HEK293 (cell line): ENCODE results near the gene GLRA2.

Experiments
- CTCF ChIA-PET: fragments of 350-600 bp; formaldehyde crosslinking; extraction: SDS; loops from one replicate; lab custom pipeline; 2021; ENCODE audit warnings: antibody characterized with exemption; lab: Yijun Ruan, JAX
- POLR2A ChIA-PET: fragments of 300-600 bp; formaldehyde crosslinking; extraction: SDS; loops from one replicate; lab custom pipeline; 2020; ENCODE audit warnings: antibody characterized with exemption, inconsistent platforms; lab: Yijun Ruan, JAX
- H3K27ac ChIP-seq: fragments of 200-500 bp; sonication (Bioruptor generic); 2 replicates; pipeline ENCODE4 v1.5.1; 2014; ENCODE audit warnings: low read depth, low read length, control low read depth, inconsistent platforms; ENCODE audit errors: extremely low read depth
- H3K36me3 ChIP-seq, 2 experiments: fragments of 200-500 bp in 1 of 2; sonication (Bioruptor generic) in 1 of 2; 1 replicate in 1 of 2; 2 replicates in 1 of 2; pipeline ENCODE4 v1.5.1; 2014 to 2017; ENCODE audit warnings: inconsistent platforms in 2 of 2, low read length in 2 of 2; ENCODE audit not compliant: control insufficient read depth in 2 of 2, insufficient read depth in 1 of 2
- H3K4me1 ChIP-seq: fragments of 200-500 bp; sonication (Bioruptor generic); 2 replicates; pipeline ENCODE4 v1.5.1; 2014; ENCODE audit warnings: mild to moderate bottlenecking, low read length, inconsistent platforms; ENCODE audit not compliant: control insufficient read depth, insufficient read depth
- H3K4me3 ChIP-seq: 2 replicates; pipeline ENCODE4 v1.5.1; 2011; ENCODE audit warnings: low read depth, mild to moderate bottlenecking, control low read depth, low read length, moderate library complexity
- H3K9me3 ChIP-seq: fragments of 200-500 bp; sonication (Bioruptor generic); 2 replicates; pipeline ENCODE4 v1.5.1; 2014; ENCODE audit warnings: low read depth, low read length, inconsistent platforms; ENCODE audit not compliant: control insufficient read depth, insufficient read depth
- BCL11A ChIP-seq: fragments of 450-650 bp; formaldehyde crosslinking; IDR thresholded peaks from 2 replicates; pipeline ENCODE4 v1.5.1; 2016; ENCODE audit warnings: low read depth, missing biosample characterization, missing genetic modification characterization
- HOXC10 ChIP-seq: sonication (generic); formaldehyde crosslinking; IDR thresholded peaks from 2 replicates; pipeline ENCODE4 v1.8.1; 2023; ENCODE audit warnings: mild to moderate bottlenecking, missing genetic modification reagents
- KLF10 ChIP-seq: fragments of 450-650 bp; IDR thresholded peaks from 2 replicates; pipeline ENCODE4 v1.5.1; 2018; ENCODE audit warnings: missing biosample characterization, mild to moderate bottlenecking, missing genetic modification characterization
- KLF16 ChIP-seq: fragments of 450-650 bp; formaldehyde crosslinking; IDR thresholded peaks from 2 replicates; pipeline ENCODE4 v1.5.1; 2017; ENCODE audit warnings: missing biosample characterization, missing genetic modification characterization
- MYNN ChIP-seq: fragments of 450-650 bp; formaldehyde crosslinking; IDR thresholded peaks from 2 replicates; pipeline ENCODE4 v1.5.1; 2016; ENCODE audit warnings: missing biosample characterization, missing genetic modification characterization, borderline replicate concordance
- REPIN1 ChIP-seq: fragments of 450-650 bp; formaldehyde crosslinking; IDR thresholded peaks from 2 replicates; pipeline ENCODE4 v1.5.1; 2017; ENCODE audit warnings: missing biosample characterization, missing genetic modification characterization, low read depth
- SETDB1 ChIP-seq: IDR thresholded peaks from one replicate; pipeline ENCODE4 v1.6.1; 2017; ENCODE audit warnings: mild to moderate bottlenecking, low read length, moderate library complexity, mixed read lengths; ENCODE audit not compliant: insufficient read length
- SP2 ChIP-seq: fragments of 450-650 bp; formaldehyde crosslinking; IDR thresholded peaks from 2 replicates; pipeline ENCODE4 v1.5.1; 2016; ENCODE audit warnings: missing biosample characterization, missing genetic modification characterization
- ZBTB1 ChIP-seq: fragments of 450-650 bp; formaldehyde crosslinking; IDR thresholded peaks from 2 replicates; pipeline ENCODE4 v1.5.1; 2016; ENCODE audit warnings: missing biosample characterization, missing genetic modification characterization
- ZBTB48 ChIP-seq: fragments of 450-650 bp; formaldehyde crosslinking; IDR thresholded peaks from 2 replicates; pipeline ENCODE4 v1.5.1; 2016; ENCODE audit warnings: missing biosample characterization, missing genetic modification characterization
- ZFHX2 ChIP-seq: fragments of 450-650 bp; formaldehyde crosslinking; conservative IDR thresholded peaks from 2 replicates; pipeline ENCODE4 v1.5.1; 2016; ENCODE audit warnings: missing biosample characterization, missing genetic modification characterization
- ZFP3 ChIP-seq: fragments of 450-650 bp; formaldehyde crosslinking; IDR thresholded peaks from 2 replicates; pipeline ENCODE4 v1.5.1; 2016; ENCODE audit warnings: low read depth, missing biosample characterization, missing genetic modification characterization
- ZNF114 ChIP-seq: fragments of 450-650 bp; formaldehyde crosslinking; IDR thresholded peaks from 2 replicates; pipeline ENCODE4 v1.5.0; 2017; ENCODE audit warnings: missing biosample characterization, missing genetic modification characterization
- ZNF121 ChIP-seq: fragments of 450-650 bp; formaldehyde crosslinking; IDR thresholded peaks from 2 replicates; pipeline ENCODE4 v1.5.1; 2016; ENCODE audit warnings: missing biosample characterization, missing genetic modification characterization
- ZNF138 ChIP-seq: fragments of 450-650 bp; formaldehyde crosslinking; IDR thresholded peaks from 2 replicates; pipeline ENCODE4 v1.5.1; 2016; ENCODE audit warnings: missing biosample characterization, missing genetic modification characterization, borderline replicate concordance
- ZNF140 ChIP-seq: fragments of 450-650 bp; formaldehyde crosslinking; IDR thresholded peaks from 2 replicates; pipeline ENCODE4 v1.5.1; 2016; ENCODE audit warnings: missing biosample characterization, missing genetic modification characterization
- ZNF202 ChIP-seq: fragments of 450-650 bp; formaldehyde crosslinking; IDR thresholded peaks from 2 replicates; pipeline ENCODE4 v1.5.1; 2016; ENCODE audit warnings: missing biosample characterization, missing genetic modification characterization, borderline replicate concordance
- ZNF23 ChIP-seq: fragments of 450-650 bp; formaldehyde crosslinking; IDR thresholded peaks from 2 replicates; pipeline ENCODE4 v1.5.1; 2016; ENCODE audit warnings: missing biosample characterization, missing genetic modification characterization, borderline replicate concordance
- ZNF292 ChIP-seq: fragments of 450-650 bp; formaldehyde crosslinking; IDR thresholded peaks from 2 replicates; pipeline ENCODE4 v1.5.1; 2016; ENCODE audit warnings: low read depth, missing biosample characterization, missing genetic modification characterization, borderline replicate concordance
- ZNF391 ChIP-seq: fragments of 450-650 bp; formaldehyde crosslinking; IDR thresholded peaks from 2 replicates; pipeline ENCODE4 v1.5.1; 2016; ENCODE audit warnings: low read depth, missing biosample characterization, missing genetic modification characterization, borderline replicate concordance
- ZNF544 ChIP-seq: fragments of 450-650 bp; formaldehyde crosslinking; IDR thresholded peaks from 2 replicates; pipeline ENCODE4 v1.5.0; 2017; ENCODE audit warnings: missing biosample characterization, missing genetic modification characterization
- ZNF600 ChIP-seq: fragments of 450-650 bp; formaldehyde crosslinking; IDR thresholded peaks from 2 replicates; pipeline ENCODE4 v1.5.1; 2016; ENCODE audit warnings: missing biosample characterization, missing genetic modification characterization
- ZNF610 ChIP-seq: fragments of 450-650 bp; formaldehyde crosslinking; IDR thresholded peaks from 2 replicates; pipeline ENCODE4 v1.5.1; 2016; ENCODE audit warnings: missing biosample characterization, missing genetic modification characterization, borderline replicate concordance
- ZNF645 ChIP-seq: fragments of 450-650 bp; formaldehyde crosslinking; IDR thresholded peaks from 2 replicates; pipeline ENCODE4; 2016; ENCODE audit warnings: missing biosample characterization, missing genetic modification characterization
- ZNF701 ChIP-seq: fragments of 450-650 bp; formaldehyde crosslinking; IDR thresholded peaks from 2 replicates; pipeline ENCODE4 v1.5.1; 2016; ENCODE audit warnings: missing biosample characterization, missing genetic modification characterization
- ZNF768 ChIP-seq: fragments of 450-650 bp; formaldehyde crosslinking; IDR thresholded peaks from 2 replicates; pipeline ENCODE4 v1.5.1; 2018; ENCODE audit warnings: missing biosample characterization, mild to moderate bottlenecking, missing genetic modification characterization
- ZNF777 ChIP-seq: fragments of 450-650 bp; formaldehyde crosslinking; IDR thresholded peaks from 2 replicates; pipeline ENCODE4 v1.5.1; 2017; ENCODE audit warnings: missing biosample characterization, missing genetic modification characterization, borderline replicate concordance
- ZSCAN30 ChIP-seq: fragments of 450-650 bp; IDR thresholded peaks from 2 replicates; pipeline ENCODE4 v1.5.1; 2018; ENCODE audit warnings: missing biosample characterization, mild to moderate bottlenecking, missing genetic modification characterization, moderate library complexity
- TF ChIP-seq, protein P1 (sequence below): sonication (generic); formaldehyde crosslinking; IDR thresholded peaks from 2 replicates; pipeline ENCODE4 v1.8.1; 2022; ENCODE audit warnings: mild to moderate bottlenecking, moderate library complexity, missing genetic modification reagents
- TF ChIP-seq, protein P2 (sequence below): fragments of 450-650 bp; formaldehyde crosslinking; IDR thresholded peaks from 2 replicates; pipeline ENCODE4 v1.5.1; 2017; ENCODE audit warnings: missing biosample characterization, missing genetic modification characterization
- TF ChIP-seq, protein P3 (sequence below): fragments of 450-650 bp; formaldehyde crosslinking; IDR thresholded peaks from 2 replicates; pipeline ENCODE4 v1.5.1; 2016; ENCODE audit warnings: missing biosample characterization, missing genetic modification characterization
- TF ChIP-seq, protein P4 (sequence below): fragments of 450-650 bp; formaldehyde crosslinking; IDR thresholded peaks from 2 replicates; pipeline ENCODE4 v1.5.1; 2016; ENCODE audit warnings: missing biosample characterization, missing genetic modification characterization

Gene GLRA2

GRCh38 chrX:14533867-14534266, 4.5 kb downstream of the GLRA2 start:
- H3K4me3 ChIP-seq, result no peak overlapping the region
- no peaks in the 10 kb centered on the region; a peak in 1 of 3 replicates for H3K36me3 ChIP-seq
- no peak overlapping the region for H3K27ac ChIP-seq
- H3K9me3 ChIP-seq, result no peaks in the 10 kb centered on the region; the same call in 1 of the 2 replicates
- ChIA-PET CTCF (interaction anchor here (0.6 kb wide), 2 partner anchors 493 to 1033 kb away, joined by 3 read pairs; no protein-coding TSS in a partner anchor), POLR2A (no interaction called here)
- no peaks in the 10 kb centered on the region for H3K4me1 ChIP-seq
- TF ChIP-seq ZNF140 (tag by site-specific recombination) (no peak), ZNF701 (tag by site-specific recombination) (no peak), KLF16 (tag by site-specific recombination) (no peak), ZNF121 (tag by site-specific recombination) (no peak), ZNF600 (tag by site-specific recombination) (no peak), ZNF768 (tag by site-specific recombination) (no peak), ZNF202 (tag by site-specific recombination) (no peak), ZFHX2 (tag by site-specific recombination) (no peak), ZBTB1 (no peak), MYNN (no peak), REPIN1 (tag by site-specific recombination) (no peak), SP2 (tag by site-specific recombination) (no peak), ZNF114 (no peak), ZNF544 (tag by site-specific recombination) (no peak), ZNF23 (tag by site-specific recombination) (no peak), BCL11A (tag by site-specific recombination) (no peak), HOXC10 (CRISPR knock-in tag) (no peak)
- TF ChIP-seq, protein P1, sequence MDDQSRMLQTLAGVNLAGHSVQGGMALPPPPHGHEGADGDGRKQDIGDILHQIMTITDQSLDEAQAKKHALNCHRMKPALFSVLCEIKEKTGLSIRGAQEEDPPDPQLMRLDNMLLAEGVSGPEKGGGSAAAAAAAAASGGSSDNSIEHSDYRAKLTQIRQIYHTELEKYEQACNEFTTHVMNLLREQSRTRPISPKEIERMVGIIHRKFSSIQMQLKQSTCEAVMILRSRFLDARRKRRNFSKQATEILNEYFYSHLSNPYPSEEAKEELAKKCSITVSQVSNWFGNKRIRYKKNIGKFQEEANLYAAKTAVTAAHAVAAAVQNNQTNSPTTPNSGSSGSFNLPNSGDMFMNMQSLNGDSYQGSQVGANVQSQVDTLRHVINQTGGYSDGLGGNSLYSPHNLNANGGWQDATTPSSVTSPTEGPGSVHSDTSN, result no peak
- TF ChIP-seq, protein P2, sequence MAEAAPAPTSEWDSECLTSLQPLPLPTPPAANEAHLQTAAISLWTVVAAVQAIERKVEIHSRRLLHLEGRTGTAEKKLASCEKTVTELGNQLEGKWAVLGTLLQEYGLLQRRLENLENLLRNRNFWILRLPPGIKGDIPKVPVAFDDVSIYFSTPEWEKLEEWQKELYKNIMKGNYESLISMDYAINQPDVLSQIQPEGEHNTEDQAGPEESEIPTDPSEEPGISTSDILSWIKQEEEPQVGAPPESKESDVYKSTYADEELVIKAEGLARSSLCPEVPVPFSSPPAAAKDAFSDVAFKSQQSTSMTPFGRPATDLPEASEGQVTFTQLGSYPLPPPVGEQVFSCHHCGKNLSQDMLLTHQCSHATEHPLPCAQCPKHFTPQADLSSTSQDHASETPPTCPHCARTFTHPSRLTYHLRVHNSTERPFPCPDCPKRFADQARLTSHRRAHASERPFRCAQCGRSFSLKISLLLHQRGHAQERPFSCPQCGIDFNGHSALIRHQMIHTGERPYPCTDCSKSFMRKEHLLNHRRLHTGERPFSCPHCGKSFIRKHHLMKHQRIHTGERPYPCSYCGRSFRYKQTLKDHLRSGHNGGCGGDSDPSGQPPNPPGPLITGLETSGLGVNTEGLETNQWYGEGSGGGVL (tag by site-specific recombination), result no peak
- TF ChIP-seq, protein P3, sequence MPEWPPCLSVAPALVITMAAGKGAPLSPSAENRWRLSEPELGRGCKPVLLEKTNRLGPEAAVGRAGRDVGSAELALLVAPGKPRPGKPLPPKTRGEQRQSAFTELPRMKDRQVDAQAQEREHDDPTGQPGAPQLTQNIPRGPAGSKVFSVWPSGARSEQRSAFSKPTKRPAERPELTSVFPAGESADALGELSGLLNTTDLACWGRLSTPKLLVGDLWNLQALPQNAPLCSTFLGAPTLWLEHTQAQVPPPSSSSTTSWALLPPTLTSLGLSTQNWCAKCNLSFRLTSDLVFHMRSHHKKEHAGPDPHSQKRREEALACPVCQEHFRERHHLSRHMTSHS (tag by site-specific recombination), result no peak

DNA sequence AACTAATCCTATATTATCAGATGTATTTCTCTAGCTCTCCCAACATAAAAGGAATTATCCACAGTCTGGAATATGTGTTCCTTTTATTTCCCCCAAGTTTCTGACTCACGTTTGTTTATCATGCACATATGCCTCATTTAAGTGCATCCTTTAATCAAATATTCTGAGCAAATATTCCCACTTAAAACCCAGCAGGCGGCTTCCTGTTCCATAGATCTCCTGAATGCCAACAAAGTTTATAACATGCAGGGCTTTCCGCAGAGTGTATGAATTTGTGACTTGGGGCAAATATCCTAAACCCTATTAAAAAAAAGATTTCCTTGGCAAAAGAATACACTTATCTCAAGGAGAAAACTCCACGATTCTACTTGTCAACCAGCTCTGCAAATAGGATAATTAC, 16.9 kb downstream of the GLRA2 start:
- H3K4me1 ChIP-seq, result no peaks in the 10 kb centered on the region
- no peaks in the 10 kb centered on the region for H3K36me3 ChIP-seq
- no peak overlapping the region for H3K27ac ChIP-seq
- no peak overlapping the region for H3K4me3 ChIP-seq
- CTCF ChIA-PET, result no interaction called here
- no peaks in the 10 kb centered on the region for H3K9me3 ChIP-seq
- POLR2A ChIA-PET, result no interaction called here
- TF ChIP-seq KLF10 (tag by site-specific recombination), result no peak
- no peak for TF ChIP-seq ZNF391 (tag by site-specific recombination)
- TF ChIP-seq ZSCAN30, result no peak
- no peak for TF ChIP-seq ZNF138
- TF ChIP-seq ZBTB48, result no peak
- TF ChIP-seq, protein P4, sequence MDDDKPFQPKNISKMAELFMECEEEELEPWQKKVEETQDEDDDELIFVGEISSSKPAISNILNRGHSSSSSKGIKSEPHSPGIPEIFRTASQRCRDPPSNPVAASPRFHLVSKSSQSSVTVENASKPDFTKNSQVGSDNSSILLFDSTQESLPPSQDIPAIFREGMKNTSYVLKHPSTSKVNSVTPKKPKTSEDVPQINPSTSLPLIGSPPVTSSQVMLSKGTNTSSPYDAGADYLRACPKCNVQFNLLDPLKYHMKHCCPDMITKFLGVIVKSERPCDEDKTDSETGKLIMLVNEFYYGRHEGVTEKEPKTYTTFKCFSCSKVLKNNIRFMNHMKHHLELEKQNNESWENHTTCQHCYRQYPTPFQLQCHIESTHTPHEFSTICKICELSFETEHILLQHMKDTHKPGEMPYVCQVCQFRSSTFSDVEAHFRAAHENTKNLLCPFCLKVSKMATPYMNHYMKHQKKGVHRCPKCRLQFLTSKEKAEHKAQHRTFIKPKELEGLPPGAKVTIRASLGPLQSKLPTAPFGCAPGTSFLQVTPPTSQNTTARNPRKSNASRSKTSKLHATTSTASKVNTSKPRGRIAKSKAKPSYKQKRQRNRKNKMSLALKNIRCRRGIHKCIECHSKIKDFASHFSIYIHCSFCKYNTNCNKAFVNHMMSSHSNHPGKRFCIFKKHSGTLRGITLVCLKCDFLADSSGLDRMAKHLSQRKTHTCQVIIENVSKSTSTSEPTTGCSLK (tag by site-specific recombination), result no peak
- TF ChIP-seq ZNF777 (tag by site-specific recombination), result no peak
- TF ChIP-seq ZFP3 (tag by site-specific recombination), result no peak
- no peak for TF ChIP-seq ZNF292 (tag by site-specific recombination)
- no peak for TF ChIP-seq ZNF645 (tag by site-specific recombination)
- TF ChIP-seq SETDB1, result no peak
- no peak for TF ChIP-seq ZNF610
- TF ChIP-seq ZNF600 (tag by site-specific recombination), result no peak
